Neural cell (in vitro differentiated cells): ENCODE measurements around the gene PSMB10. TPM values are rescaled to one million over a fixed set of nuclear protein-coding genes. Genes with fewer than 3 reads are reported as not detected.

Experiments used
- H2AFZ ChIP-seq: fragments of 200-600, 300-800 bp; sonication (generic), shearing (Covaris generic); 2 replicates; pipeline ENCODE4 v1.6.0; 2014; ENCODE audit warnings: low read depth, mild to moderate bottlenecking, antibody characterized with exemption, low read length, moderate library complexity
- H3F3A ChIP-seq: fragments of 200-600 bp; shearing (Covaris generic); 2 replicates; pipeline ENCODE4 v1.6.1; 2016; ENCODE audit warnings: mild to moderate bottlenecking, moderate library complexity, mixed read lengths, antibody characterized with exemption, low read length; ENCODE audit not compliant: insufficient read depth, poor library complexity, severe bottlenecking
- H3K27ac ChIP-seq: fragments of 200-600, 300-800 bp; sonication (generic), shearing (Covaris generic); 2 replicates; pipeline ENCODE4 v1.5.1; 2014; ENCODE audit warnings: mild to moderate bottlenecking, low read length, moderate library complexity
- H3K27me3 ChIP-seq: fragments of 300-800, 200-600 bp; sonication (generic), shearing (Covaris generic); 2 replicates; pipeline ENCODE4 v1.6.0; 2014; ENCODE audit warnings: mild to moderate bottlenecking, low read depth, low read length, moderate library complexity; ENCODE audit not compliant: insufficient read depth
- H3K36me3 ChIP-seq: fragments of 300-800, 200-600 bp; sonication (generic), shearing (Covaris generic); 2 replicates; pipeline ENCODE4 v1.5.1; 2014; ENCODE audit warnings: mild to moderate bottlenecking, antibody characterized with exemption, low read length, moderate library complexity; ENCODE audit not compliant: insufficient read depth
- H3K4me2 ChIP-seq: fragments of 300-800, 200-600 bp; sonication (generic), shearing (Covaris generic); 2 replicates; pipeline ENCODE4 v1.6.0; 2014; ENCODE audit warnings: mild to moderate bottlenecking, low read length
- H3K4me3 ChIP-seq: fragments of 300-800, 200-600 bp; sonication (generic), shearing (Covaris generic); 2 replicates; pipeline ENCODE4 v1.5.1; 2014; ENCODE audit warnings: mild to moderate bottlenecking, low read length, moderate library complexity
- H3K79me2 ChIP-seq: fragments of 200-600 bp; shearing (Covaris generic); replicated peaks from 2 replicates; pipeline ENCODE4 v1.6.0; 2014; ENCODE audit warnings: mild to moderate bottlenecking, low read length, moderate library complexity; ENCODE audit not compliant: insufficient read depth
- H3K9ac ChIP-seq: fragments of 300-800, 200-600 bp; sonication (generic), shearing (Covaris generic); 2 replicates; pipeline ENCODE4 v1.6.1; 2016; ENCODE audit warnings: mild to moderate bottlenecking, low read length, mixed read lengths
- H3K9me2 ChIP-seq: fragments of 200-600 bp; shearing (Covaris generic); 2 replicates; pipeline ENCODE4 v1.6.1; 2016; ENCODE audit warnings: mild to moderate bottlenecking, low read length, mixed read lengths; ENCODE audit not compliant: insufficient read depth
- H3K9me3 ChIP-seq: fragments of 200-600, 300-800 bp; sonication (generic), shearing (Covaris generic); 2 replicates; pipeline ENCODE4 v1.6.1; 2016; ENCODE audit warnings: mild to moderate bottlenecking, mixed run types, low read length, moderate library complexity, mixed read lengths
- H4K20me1 ChIP-seq: fragments of 200-600 bp; shearing (Covaris generic); 2 replicates; pipeline ENCODE4 v1.6.1; 2016; ENCODE audit warnings: mild to moderate bottlenecking, mixed run types; ENCODE audit not compliant: insufficient read depth
- EP300 ChIP-seq: fragments of 450-650 bp; conservative IDR thresholded peaks from 2 replicates; pipeline ENCODE4 v1.6.1; 2014; ENCODE audit warnings: antibody characterized with exemption, mild to moderate bottlenecking, moderate library complexity; ENCODE audit not compliant: poor library complexity, severe bottlenecking
- EZH2 ChIP-seq: fragments of 200-600, 300-800 bp; shearing (Covaris generic), sonication (generic); IDR thresholded peaks from 2 replicates; pipeline ENCODE4 v1.6.1; 2014; ENCODE audit warnings: antibody characterized with exemption, low read length, borderline replicate concordance, mild to moderate bottlenecking; ENCODE audit not compliant: insufficient read depth, poor library complexity, severe bottlenecking
- MXI1 ChIP-seq: fragments of 450-650 bp; conservative IDR thresholded peaks from 2 replicates; pipeline ENCODE4 v1.6.1; 2014; ENCODE audit warnings: antibody characterized with exemption, mild to moderate bottlenecking; ENCODE audit not compliant: poor library complexity, severe bottlenecking
- POLR2AphosphoS5 ChIP-seq: IDR thresholded peaks from 2 replicates; pipeline ENCODE4 v1.6.1; 2012
- RAD21 ChIP-seq: fragments of 450-650 bp; conservative IDR thresholded peaks from 2 replicates; pipeline ENCODE4 v1.6.1; 2014; ENCODE audit warnings: antibody characterized with exemption, mild to moderate bottlenecking, moderate library complexity
- SMC3 ChIP-seq: fragments of 450-650 bp; conservative IDR thresholded peaks from 2 replicates; pipeline ENCODE4 v1.6.1; 2014; ENCODE audit warnings: antibody characterized with exemption, mild to moderate bottlenecking, moderate library complexity; ENCODE audit not compliant: poor library complexity
- TAF1 ChIP-seq: IDR thresholded peaks from 2 replicates; pipeline ENCODE4 v1.6.1; 2012; ENCODE audit warnings: low read depth
- polyA plus RNA-seq: library from polyadenylated mRNA; depleted of rRNA; stranded (reverse); fragments of >200 nt; gene quantifications from 2 replicates; pipeline ENCODE4 v1.2.3, GENCODE V29; 2014
- TF ChIP-seq, protein P1 (sequence below): fragments of 450-650 bp; IDR thresholded peaks from 2 replicates; pipeline ENCODE4 v1.5.1; 2014; ENCODE audit warnings: antibody characterized with exemption, mild to moderate bottlenecking, moderate library complexity; ENCODE audit not compliant: poor library complexity, severe bottlenecking
- TF ChIP-seq, protein P2 (sequence below): IDR thresholded peaks from 2 replicates; pipeline ENCODE4 v1.6.1; 2012; ENCODE audit warnings: borderline replicate concordance

The PSMB10 gene
- polyA plus RNA-seq, 1 donor from 2014 or later, result 46.4 TPM

DNA sequence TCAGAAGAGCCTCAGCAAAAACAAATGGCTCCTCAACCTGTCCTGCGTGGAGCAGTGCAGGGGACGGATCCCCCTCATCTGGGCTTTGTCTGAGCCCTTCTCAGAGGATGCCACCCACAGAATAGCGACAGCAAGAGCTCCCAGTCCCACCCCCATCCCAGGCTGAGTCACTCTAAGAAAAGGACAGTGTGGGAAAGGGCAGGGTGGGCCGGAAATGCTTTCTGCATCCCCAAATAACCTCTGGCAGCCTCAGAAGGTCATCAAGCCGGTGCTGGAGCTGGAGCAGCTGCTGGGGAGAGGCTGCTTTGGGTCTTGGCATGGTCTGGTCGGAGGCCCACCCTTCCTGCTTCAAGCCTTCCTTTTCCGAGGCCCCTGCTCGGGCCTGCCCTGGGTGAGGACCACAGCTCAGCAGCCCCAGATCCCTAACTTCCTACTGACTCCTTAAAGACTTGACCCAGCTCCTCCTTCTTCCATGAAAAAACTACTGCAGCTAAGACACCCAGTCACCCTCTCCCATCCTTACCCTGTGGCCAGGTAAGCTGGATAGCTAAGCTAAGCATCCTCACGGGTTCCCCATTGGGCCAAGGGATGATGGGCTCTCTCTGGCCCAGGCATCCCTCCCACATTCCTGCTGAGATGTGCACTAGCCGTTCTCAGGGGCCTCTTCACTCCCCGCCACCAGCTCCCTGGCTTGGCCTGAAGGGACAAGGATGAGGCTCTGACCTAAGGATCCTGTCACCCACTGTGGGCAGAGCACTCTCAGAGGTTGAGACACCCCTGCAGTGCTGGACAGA lies 23.1 kb upstream of the PSMB10 start:
- Histone ChIP-seq H3K36me3 (no peaks in the 10 kb centered on the region), H3K79me2 (no peaks in the 10 kb centered on the region), H3F3A (no peaks in the 10 kb centered on the region), H3K4me3 (no peak overlapping the region), H3K9ac (no peak overlapping the region), H3K27ac (no peak overlapping the region), H2AFZ (no peak overlapping the region), H3K4me2 (no peak overlapping the region), H3K27me3 (no peaks in the 10 kb centered on the region), H3K9me2 (no peaks in the 10 kb centered on the region), H3K9me3 (no peaks in the 10 kb centered on the region), H4K20me1 (no peaks in the 10 kb centered on the region)
- TF ChIP-seq SMC3, result no peak
- TF ChIP-seq POLR2AphosphoS5, result no peak
- no peak for TF ChIP-seq EZH2
- TF ChIP-seq, protein P1, sequence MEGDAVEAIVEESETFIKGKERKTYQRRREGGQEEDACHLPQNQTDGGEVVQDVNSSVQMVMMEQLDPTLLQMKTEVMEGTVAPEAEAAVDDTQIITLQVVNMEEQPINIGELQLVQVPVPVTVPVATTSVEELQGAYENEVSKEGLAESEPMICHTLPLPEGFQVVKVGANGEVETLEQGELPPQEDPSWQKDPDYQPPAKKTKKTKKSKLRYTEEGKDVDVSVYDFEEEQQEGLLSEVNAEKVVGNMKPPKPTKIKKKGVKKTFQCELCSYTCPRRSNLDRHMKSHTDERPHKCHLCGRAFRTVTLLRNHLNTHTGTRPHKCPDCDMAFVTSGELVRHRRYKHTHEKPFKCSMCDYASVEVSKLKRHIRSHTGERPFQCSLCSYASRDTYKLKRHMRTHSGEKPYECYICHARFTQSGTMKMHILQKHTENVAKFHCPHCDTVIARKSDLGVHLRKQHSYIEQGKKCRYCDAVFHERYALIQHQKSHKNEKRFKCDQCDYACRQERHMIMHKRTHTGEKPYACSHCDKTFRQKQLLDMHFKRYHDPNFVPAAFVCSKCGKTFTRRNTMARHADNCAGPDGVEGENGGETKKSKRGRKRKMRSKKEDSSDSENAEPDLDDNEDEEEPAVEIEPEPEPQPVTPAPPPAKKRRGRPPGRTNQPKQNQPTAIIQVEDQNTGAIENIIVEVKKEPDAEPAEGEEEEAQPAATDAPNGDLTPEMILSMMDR, result no peak
- TF ChIP-seq MXI1, result no peak
- TF ChIP-seq, protein P2, sequence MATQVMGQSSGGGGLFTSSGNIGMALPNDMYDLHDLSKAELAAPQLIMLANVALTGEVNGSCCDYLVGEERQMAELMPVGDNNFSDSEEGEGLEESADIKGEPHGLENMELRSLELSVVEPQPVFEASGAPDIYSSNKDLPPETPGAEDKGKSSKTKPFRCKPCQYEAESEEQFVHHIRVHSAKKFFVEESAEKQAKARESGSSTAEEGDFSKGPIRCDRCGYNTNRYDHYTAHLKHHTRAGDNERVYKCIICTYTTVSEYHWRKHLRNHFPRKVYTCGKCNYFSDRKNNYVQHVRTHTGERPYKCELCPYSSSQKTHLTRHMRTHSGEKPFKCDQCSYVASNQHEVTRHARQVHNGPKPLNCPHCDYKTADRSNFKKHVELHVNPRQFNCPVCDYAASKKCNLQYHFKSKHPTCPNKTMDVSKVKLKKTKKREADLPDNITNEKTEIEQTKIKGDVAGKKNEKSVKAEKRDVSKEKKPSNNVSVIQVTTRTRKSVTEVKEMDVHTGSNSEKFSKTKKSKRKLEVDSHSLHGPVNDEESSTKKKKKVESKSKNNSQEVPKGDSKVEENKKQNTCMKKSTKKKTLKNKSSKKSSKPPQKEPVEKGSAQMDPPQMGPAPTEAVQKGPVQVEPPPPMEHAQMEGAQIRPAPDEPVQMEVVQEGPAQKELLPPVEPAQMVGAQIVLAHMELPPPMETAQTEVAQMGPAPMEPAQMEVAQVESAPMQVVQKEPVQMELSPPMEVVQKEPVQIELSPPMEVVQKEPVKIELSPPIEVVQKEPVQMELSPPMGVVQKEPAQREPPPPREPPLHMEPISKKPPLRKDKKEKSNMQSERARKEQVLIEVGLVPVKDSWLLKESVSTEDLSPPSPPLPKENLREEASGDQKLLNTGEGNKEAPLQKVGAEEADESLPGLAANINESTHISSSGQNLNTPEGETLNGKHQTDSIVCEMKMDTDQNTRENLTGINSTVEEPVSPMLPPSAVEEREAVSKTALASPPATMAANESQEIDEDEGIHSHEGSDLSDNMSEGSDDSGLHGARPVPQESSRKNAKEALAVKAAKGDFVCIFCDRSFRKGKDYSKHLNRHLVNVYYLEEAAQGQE, result no peak
- TF ChIP-seq EP300, result no peak
- TF ChIP-seq RAD21, result no peak
- TF ChIP-seq TAF1, result no peak

DNA sequence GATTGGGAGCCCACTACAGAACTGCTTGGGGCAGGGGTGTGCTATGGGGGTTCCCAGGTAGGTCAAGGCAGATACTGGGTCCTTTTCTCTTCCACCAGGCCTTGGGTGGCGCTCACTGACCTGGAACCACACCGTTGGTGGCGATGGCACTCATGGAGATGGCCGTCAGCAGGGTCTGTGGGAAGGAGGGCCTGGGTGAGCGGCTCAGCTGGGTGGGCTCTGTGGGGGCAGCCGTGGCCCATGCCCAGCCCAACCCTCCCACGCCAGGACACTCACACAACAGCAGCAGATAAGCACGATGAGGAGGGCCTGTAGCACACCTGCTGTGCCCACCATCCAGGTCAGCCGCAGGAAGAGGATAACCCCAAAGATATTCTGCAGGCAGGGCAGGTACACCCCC lies 21.0 kb upstream of the PSMB10 start:
- no peak overlapping the region for H3K27ac ChIP-seq
- H4K20me1 ChIP-seq, result no peaks in the 10 kb centered on the region
- no peaks in the 10 kb centered on the region for H3K36me3 ChIP-seq
- no peak overlapping the region for H2AFZ ChIP-seq
- no peak overlapping the region for H3K9ac ChIP-seq
- no peak for TF ChIP-seq TAF1
- TF ChIP-seq EZH2, result no peak
- no peak for TF ChIP-seq SMC3
- TF ChIP-seq, protein P1, result no peak
- TF ChIP-seq MXI1, result no peak
- TF ChIP-seq POLR2AphosphoS5, result no peak
- no peak for TF ChIP-seq EP300
- TF ChIP-seq RAD21, result no peak
- TF ChIP-seq, protein P2, result no peak
- H3K4me3 ChIP-seq, result no peak overlapping the region
- no peak overlapping the region for H3K4me2 ChIP-seq
- no peaks in the 10 kb centered on the region for H3F3A ChIP-seq
- H3K9me2 ChIP-seq, result no peaks in the 10 kb centered on the region
- no peaks in the 10 kb centered on the region for H3K9me3 ChIP-seq
- H3K79me2 ChIP-seq, result no peaks in the 10 kb centered on the region
- H3K27me3 ChIP-seq, result no peaks in the 10 kb centered on the region
